Keratinocyte (primary cell): ENCODE results near the gene KIAA1958.

Experiments used
- EZH2 ChIP-seq: IDR thresholded peaks from one replicate; pipeline ENCODE4 v1.6.1; 2012; ENCODE audit warnings: inconsistent platforms, mild to moderate bottlenecking, low read length, moderate library complexity
- TF ChIP-seq, protein P1 (sequence below), 3 experiments: IDR thresholded peaks in 1 of 3; conservative IDR thresholded peaks in 1 of 3; optimal IDR thresholded peaks in 1 of 3; 2 replicates in 2 of 3; 3 replicates in 1 of 3; pipeline versions ENCODE3 to v1.5.1; 2011; ENCODE audit warnings: low read length in 3 of 3, mild to moderate bottlenecking in 3 of 3, moderate library complexity in 2 of 3, control low read depth in 1 of 3, inconsistent platforms in 1 of 3; ENCODE audit not compliant: insufficient read depth in 2 of 3; ENCODE audit errors: extremely low read depth in 1 of 3

DNA sequence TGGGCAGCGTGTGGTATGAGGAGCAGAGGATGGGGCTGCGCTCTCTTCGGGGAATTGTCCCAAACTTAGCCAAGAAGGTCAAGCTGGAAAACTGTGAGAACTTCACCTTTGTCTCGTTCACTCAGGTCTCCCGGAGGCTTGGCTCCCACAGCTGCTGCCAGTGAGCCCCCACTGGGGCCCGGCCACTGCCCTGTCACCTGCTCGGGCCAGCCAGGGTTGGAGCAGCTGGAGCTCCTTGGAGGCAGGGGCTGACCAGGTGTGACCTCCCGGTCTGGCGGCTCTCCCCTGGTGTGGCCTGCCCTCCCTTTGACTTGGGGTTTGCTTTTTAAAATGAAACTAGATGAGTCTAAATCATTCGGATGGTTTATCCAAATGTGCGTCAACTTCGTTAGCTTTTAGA is 173.3 kb downstream of the KIAA1958 start:
- TF ChIP-seq, protein P1, sequence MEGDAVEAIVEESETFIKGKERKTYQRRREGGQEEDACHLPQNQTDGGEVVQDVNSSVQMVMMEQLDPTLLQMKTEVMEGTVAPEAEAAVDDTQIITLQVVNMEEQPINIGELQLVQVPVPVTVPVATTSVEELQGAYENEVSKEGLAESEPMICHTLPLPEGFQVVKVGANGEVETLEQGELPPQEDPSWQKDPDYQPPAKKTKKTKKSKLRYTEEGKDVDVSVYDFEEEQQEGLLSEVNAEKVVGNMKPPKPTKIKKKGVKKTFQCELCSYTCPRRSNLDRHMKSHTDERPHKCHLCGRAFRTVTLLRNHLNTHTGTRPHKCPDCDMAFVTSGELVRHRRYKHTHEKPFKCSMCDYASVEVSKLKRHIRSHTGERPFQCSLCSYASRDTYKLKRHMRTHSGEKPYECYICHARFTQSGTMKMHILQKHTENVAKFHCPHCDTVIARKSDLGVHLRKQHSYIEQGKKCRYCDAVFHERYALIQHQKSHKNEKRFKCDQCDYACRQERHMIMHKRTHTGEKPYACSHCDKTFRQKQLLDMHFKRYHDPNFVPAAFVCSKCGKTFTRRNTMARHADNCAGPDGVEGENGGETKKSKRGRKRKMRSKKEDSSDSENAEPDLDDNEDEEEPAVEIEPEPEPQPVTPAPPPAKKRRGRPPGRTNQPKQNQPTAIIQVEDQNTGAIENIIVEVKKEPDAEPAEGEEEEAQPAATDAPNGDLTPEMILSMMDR (optimal IDR thresholded peaks at IDR 0.05 in 1 of 3, IDR thresholded peaks at IDR 0.05 in 1 of 3, conservative IDR thresholded peaks at IDR 0.05 in 1 of 3; ENCODE audit: extremely low read depth in 1 of 3, insufficient read depth in 2 of 3, low read length in 3 of 3) = no peak
- TF ChIP-seq EZH2 = no peak
